GM12891 (cell line): ENCODE data around the gene CGRRF1.

Source experiments
- POLR2A ChIP-seq: IDR thresholded peaks from 2 replicates; pipeline ENCODE4 v1.6.1; 2011; ENCODE audit warnings: low read depth, low read length, control low read depth
- POLR2AphosphoS5 ChIP-seq: IDR thresholded peaks from 2 replicates; pipeline ENCODE4 v1.6.1; 2011; ENCODE audit warnings: low read depth, low read length, control low read depth

DNA sequence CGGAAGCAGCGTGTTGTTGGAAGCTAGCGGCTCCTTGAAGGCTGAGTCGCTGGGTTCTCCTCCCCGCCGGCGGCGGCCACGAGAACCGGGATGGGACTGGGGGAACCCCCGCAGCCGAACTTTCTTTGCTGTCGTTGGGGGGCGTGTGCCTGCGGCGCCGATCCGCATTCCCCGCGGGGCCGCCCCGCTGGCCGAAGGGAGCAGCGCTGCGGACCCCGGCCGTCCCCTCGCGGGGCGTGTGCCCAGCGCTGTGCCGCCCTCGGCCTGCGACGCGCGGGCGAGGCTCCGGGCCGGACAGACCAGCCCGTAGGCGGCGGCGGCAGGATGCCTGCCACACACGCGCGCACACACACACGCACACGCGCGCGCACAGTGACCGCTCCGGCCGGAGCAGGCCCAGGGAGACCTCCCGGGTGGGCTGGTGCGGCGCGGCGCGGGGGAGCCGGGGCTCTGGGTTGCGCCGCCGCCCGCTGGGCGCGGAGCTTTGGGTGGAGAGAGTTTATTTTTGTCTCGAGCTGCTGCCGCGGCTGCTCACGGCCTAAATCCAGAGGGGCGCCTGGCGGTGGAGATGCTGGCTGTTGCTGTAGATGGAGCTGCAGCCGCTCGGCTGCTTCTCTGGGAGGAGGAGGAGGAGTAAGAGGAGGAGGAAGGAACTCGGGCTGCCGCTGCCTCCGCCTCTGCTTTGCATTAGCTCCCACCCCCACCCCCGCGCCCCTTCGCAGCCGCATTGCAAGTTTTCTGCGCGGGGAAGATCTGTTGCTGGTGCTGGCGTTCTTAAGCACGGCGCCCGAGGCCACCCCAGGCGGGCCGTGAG lies 56.9 kb downstream of the CGRRF1 start, which contains the start of gene SAMD4A:
- TF ChIP-seq POLR2AphosphoS5 (no peak), POLR2A (no peak)
